NOMO-1 treated with DMSO at 0.1 percent for 48 hours (cell line): ENCODE data around the gene PLA2G2F.

ENCODE experiments used
- DNase-seq: peaks from one replicate; lab custom pipeline; 2025; ENCODE audit not compliant: unreplicated experiment; lab: John Stamatoyannopoulos, UW

The PLA2G2F gene

GRCh38 chr1:20167126-20167525, 28.0 kb downstream of the PLA2G2F start:
- no peak for DNase-seq

DNA sequence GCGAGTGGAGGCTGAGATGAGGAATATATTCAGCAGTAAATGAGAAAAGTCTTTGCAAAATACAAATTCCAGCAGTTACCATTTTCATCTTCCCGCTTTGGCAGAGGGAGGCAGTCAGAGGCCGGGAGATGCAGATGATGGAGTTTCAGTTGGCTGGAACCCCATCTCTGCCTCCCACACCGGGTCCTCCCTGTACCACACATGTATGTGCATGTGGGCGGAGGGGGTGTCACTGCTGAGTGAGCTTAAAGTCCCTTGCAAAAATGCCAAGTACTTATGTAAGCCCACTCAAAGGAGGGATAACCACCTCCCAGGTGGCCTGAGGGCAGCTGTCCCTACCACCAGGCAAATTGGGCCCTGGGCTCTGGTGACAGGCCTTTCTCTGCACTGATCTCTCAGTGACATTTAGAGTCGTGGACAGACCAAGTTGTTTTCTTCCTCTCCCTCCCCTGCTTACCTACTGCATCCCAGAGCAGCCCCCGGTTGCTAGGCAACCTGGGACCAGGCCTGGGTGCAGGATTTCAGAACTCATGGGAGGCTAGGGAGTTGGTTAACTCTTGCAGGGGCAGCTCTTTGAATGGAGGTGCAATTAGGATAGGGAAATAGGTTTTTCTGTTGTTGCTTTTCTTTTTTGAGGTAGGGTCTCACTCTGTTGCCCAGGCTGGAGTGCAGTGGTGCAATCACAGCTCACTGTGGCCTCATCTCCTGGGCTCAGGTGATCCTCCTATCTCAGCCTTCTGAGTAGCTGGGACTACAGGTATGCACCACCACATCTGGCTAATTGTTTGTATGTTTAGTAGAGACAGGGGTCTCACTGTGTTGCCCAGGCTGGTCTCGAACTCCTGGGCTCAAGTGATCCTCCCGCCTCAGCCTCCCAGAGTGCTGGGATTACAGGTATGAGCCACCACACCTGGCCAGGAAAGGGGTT, 29.7 kb downstream of the PLA2G2F start:
- no peak for DNase-seq

DNA sequence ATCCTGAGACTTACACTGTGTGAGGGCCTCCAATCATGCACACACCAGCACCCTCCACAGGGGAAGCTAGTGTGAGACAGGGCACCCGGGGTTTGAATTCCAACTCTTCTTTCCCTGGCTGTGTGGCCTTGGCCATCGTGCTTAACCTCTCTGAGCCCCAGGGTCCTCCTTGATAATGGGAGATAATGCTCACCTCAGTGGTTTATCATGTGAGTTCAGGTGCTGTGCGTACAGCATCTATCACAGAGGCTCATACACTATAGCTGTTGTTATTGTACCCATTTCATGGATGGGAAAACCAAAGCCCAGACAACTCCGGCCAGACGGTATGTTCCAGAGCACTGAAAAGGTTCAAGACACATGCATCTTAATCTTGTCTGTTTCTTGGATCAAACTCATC, 30.8 kb downstream of the PLA2G2F start:
- no peak for DNase-seq

- no peak for DNase-seq
Observed at GRCh38 chr1:20172033-20172590, 33.0 kb downstream of the PLA2G2F start.

DNA sequence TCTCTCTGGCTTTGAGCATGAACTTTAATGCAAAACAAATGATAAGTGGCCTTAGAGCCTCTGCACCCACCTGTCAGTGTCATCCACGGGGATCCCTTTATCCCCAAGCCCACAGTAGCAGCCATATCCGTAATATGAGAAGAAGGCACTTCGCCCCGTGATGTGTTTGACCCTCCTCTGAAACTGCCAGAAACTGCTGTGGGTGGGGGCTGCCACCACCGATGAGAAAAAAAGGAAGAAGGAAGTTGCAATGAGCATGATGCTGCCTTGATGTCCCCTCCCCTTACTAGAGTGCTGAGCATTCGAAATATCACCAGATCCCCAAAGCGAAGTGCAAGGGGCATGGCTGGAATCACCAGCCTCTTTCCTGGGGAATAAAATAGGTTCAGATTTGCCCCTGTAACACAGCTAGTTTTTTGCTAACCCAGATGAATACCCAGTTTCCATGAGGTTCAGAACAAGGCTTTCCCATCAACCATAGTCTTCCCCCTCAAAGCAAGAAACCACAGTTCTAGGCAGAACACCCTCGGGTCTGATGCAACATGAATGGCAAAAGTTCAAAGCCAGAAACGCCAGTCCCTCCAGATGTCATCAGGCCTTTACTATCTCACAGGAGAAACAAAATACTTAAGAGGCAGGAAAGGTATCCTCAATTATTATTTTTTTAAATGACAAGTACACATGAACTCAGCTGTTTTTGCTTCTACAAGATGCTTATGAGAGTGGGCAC, 36.0 kb downstream of the PLA2G2F start:
- peak; percentile 34 for DNase-seq

DNA sequence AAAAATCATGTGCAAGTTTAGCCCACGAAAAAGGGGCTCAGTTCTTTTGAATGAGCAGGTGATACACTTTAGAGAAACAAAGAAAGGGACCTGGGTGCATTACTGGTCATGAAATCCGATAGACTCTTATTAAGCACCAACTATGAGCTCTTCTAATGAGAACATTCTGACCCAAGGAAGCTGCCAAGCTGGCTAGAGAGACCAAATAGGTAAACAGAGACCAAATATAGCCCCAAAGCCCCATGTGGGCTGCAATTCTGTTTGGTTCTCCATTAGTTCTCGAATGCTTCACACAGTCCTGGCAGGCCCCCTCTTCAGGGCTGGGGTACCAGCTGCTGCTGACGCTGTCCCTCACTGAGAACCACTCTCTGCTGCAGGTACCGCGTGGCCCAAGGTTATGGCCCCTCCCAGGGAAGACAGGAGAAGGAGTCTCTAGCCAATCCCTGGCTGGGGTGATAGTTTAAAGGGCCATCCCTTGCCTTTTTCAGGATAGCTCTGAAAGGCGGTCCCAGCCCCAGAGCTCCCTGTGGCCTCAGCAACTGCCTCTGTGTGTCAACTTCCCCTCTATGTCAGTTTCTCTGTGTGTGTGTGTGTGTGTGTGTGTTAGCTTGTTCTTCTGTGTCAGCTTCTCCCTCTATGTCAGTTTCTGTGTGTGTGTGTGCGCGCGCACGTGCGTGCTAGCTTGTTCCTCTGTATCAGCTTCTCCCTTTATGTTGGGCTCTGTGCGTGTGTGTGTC, 39.7 kb downstream of the PLA2G2F start:
- DNase-seq: peak; percentile 58

DNA sequence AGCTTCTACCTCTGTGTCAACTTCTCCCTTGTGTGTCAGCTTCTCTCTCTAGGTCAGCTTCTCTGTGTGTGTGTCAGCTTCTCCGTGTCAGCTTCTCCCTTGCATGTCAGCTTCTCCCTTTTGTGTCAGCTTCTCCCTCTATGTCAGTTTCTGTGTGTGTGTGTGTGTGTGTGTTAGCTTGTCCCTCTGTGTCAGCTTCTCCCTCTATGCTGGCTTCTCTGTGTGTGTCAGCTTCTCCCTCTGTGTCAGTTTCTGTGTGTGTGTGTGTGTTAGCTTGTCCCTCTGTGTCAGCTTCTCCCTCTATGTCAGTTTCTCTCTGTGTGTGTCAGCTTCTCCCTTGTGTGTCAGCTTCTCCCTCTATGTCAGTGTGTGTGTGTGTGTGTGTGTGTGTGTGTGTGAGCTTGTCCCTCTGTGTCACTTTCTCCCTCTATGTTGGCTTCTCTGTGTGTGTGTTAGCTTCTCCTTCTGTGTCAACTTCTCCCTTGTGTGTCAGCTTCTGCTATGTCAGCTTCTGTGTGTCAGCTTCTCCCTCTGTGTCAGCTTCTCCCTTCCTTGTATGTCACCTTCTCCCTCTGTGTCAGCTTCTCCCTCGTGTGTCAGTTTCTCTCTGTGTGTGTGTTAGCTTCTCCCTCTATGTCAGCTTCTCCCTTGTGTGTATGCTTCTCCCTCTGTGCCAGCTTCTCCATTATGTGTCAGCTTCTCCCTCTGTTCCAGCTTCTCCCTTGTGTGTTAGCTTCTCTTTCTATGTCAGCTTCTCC, 40.4 kb downstream of the PLA2G2F start:
- DNase-seq: no peak

DNA sequence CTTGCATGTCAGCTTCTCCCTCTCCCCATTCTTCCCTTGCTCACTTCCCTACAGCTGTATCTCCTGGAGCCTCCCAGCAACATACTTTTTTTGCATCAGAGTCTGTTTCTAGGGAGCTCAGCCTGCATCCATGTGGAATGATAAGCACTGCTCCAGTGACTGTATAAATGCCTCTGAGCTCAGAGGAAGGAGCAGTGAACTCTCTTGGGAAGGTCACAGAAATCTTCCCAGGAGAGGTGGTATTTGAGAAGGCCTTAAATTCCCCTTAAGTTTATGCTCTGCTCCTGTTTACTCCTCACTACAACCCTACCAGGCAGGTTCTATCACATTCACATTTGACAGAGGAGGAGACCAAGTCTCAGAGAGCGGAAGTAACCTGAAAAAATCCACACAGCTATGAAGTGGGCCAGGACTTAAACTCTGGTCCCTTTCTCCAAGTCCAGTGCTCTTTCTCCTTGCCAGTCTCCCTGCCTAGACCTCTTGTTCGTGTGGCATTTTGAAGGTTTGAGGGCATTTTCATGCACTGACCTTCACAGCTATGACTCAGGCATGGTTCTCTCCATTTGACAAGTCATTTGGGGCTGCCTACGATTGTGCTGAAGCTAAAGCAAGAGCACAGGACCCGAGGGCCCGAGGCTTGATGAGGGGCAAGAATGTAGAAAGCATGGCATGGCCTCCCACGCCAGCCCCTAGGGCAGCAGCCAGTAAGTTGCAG, 41.2 kb downstream of the PLA2G2F start:
- DNase-seq: no peak

DNA sequence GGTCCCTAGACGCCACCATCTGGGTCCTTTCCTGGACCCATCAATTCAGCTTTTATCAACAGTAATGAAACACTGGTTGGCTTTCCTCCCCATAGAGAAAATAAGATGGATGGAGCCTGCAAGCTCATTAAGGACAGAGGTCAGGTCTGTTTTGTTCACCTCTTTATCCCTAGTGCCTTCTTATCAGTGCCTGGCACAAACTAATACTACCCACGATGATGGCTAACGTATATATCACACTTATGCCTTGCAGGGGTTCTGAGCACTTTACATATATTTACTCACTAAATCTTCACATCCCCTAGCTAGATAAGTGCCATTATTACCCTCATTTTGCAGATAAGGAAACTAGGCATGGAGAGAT, 41.7 kb downstream of the PLA2G2F start:
- no peak for DNase-seq

DNA sequence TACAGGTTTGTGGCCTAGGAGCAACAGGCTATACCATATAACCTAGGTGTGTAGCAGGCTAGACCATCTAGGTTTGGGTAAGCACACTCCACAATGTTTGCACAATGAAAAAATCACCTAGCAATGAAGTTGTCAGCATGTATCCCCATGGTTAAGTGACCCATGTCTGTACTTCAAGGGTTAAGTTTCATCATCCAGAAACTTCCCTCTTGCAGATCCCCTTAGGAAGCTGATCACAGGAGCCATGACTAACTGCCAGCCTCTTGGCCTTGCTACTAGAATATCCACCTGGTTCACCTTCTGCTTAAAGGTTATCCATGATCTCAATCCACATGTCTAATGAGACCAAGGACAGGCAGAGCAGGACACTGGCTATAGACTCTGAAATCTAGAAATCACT, 43.3 kb downstream of the PLA2G2F start:
- DNase-seq: no peak

DNA sequence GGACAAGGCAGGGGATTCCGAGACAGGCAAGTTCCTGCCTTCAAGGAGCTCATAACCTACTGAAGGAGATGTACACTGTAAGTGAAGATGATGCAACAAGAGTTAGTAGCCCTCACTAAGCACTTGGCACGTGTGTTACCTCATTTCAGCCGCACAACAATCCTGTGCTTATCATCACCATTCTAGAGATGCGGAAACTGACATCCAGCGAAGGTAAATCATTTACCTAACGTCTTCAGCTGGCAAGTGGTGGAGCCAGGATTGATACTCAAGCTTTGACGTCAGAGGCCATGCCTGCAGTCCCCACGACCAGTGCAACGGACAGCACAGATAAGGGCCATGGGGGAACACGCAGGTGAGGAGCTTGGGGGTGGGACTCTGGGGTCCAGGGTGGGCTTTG, 43.9 kb downstream of the PLA2G2F start:
- no peak for DNase-seq

GRCh38 chr1:20183616-20184271, 44.6 kb downstream of the PLA2G2F start:
- DNase-seq: no peak

- peak; percentile 57 for DNase-seq
Observed at GRCh38 chr1:20184481-20184900, 45.4 kb downstream of the PLA2G2F start.

DNA sequence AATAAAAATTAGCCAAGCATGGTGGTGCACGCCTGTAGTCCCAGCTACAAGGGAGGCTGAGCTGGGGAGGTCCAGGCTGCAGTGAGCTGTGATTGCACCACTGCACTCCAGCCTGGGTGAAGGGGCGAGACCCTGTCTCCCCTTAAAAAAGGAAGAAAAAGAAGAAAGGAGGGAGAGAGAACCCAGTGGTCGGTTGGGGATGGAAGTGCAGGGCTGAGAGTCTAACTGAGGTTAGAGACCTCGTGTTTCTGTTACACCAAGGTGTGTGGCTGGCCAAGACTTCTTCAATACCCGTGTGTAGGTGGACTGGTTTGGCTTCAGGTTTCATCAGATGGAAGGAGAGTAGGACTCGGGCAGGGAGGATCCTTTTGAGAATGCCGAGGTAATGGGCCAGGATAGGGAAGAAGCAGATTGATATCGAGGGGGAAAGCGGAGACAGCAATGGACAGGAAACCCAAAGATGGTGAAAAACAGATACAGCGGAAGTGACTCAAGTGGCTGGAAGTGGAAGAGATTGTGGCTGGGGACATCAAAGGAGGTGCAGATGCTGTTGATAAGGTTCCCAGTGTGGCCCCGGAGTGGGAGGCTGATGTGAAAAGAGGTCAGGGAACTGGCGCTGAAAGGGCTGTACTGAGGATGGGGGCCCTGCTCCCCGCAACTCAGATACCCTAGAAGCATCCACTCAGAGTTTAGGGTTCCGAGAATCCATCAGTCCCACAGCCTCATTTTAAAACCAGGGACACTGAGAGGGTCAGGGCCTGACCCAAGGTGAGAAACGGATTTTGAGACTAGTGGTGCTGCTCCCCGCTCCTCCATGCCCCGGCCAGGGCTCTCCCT, 46.1 kb downstream of the PLA2G2F start:
- peak; percentile 25 for DNase-seq

GRCh38 chr1:20185834-20186782, 47.0 kb downstream of the PLA2G2F start, which contains the start of the genes PLA2G2C and UBXN10:
Gene PLA2G2C (minus strand): TSS chr1:20186518. CDS start chr1:20177363, 9,155 bp downstream.
Gene UBXN10 (plus strand): TSS chr1:20186096. CDS start chr1:20190562, 4,466 bp downstream.
- DNase-seq: no peak

GRCh38 chr1:20187103-20187812, 48.1 kb downstream of the PLA2G2F start:
- no peak for DNase-seq
